NCI-H2029 treated with DMSO at 0.1 percent for 48 hours (cell line): ENCODE measurements around the gene MAGOHB.

Experiments
- DNase-seq: peaks from one replicate; lab custom pipeline; 2025; lab: John Stamatoyannopoulos, UW

The MAGOHB gene

GRCh38 chr12:10554228-10554755, 59.1 kb downstream of the MAGOHB start:
- DNase-seq = no peak
